HEK293 (cell line): ENCODE data around the gene TM2D1.
A peak's percentile ranks its signal among the peaks of the same experiment; 100 is the strongest.

Source experiments
- ELK4 ChIP-seq: IDR thresholded peaks from 2 replicates; pipeline ENCODE4 v1.6.1; 2011; ENCODE audit warnings: mild to moderate bottlenecking, low read depth, low read length, borderline replicate concordance
- KLF16 ChIP-seq: fragments of 450-650 bp; formaldehyde crosslinking; IDR thresholded peaks from 2 replicates; pipeline ENCODE4 v1.5.1; 2017; ENCODE audit warnings: missing biosample characterization, missing genetic modification characterization
- KLF8 ChIP-seq: fragments of 450-650 bp; formaldehyde crosslinking; IDR thresholded peaks from 2 replicates; pipeline ENCODE4 v1.5.1; 2016; ENCODE audit warnings: missing biosample characterization, missing genetic modification characterization
- OVOL3 ChIP-seq: fragments of 450-650 bp; formaldehyde crosslinking; IDR thresholded peaks from 2 replicates; pipeline ENCODE4 v1.5.1; 2016; ENCODE audit warnings: missing biosample characterization, missing genetic modification characterization
- PRDM4 ChIP-seq: fragments of 450-650 bp; formaldehyde crosslinking; IDR thresholded peaks from 2 replicates; pipeline ENCODE4 v1.5.1; 2017; ENCODE audit warnings: missing biosample characterization, missing genetic modification characterization
- SALL2 ChIP-seq: fragments of 450-650 bp; formaldehyde crosslinking; IDR thresholded peaks from 2 replicates; pipeline ENCODE4 v1.5.0; 2017; ENCODE audit warnings: missing biosample characterization, mild to moderate bottlenecking, missing genetic modification characterization, borderline replicate concordance
- YY1 ChIP-seq: fragments of 450-650 bp; formaldehyde crosslinking; IDR thresholded peaks from 2 replicates; pipeline ENCODE4 v1.5.1; 2018; ENCODE audit warnings: missing biosample characterization, missing genetic modification characterization
- ZBTB48 ChIP-seq: fragments of 450-650 bp; formaldehyde crosslinking; IDR thresholded peaks from 2 replicates; pipeline ENCODE4 v1.5.1; 2016; ENCODE audit warnings: missing biosample characterization, missing genetic modification characterization
- ZBTB7A ChIP-seq: fragments of 450-650 bp; formaldehyde crosslinking; IDR thresholded peaks from 2 replicates; pipeline ENCODE4 v1.5.1; 2016; ENCODE audit warnings: low read depth, missing biosample characterization, missing genetic modification characterization
- ZFHX2 ChIP-seq: fragments of 450-650 bp; formaldehyde crosslinking; conservative IDR thresholded peaks from 2 replicates; pipeline ENCODE4 v1.5.1; 2016; ENCODE audit warnings: missing biosample characterization, missing genetic modification characterization
- ZNF211 ChIP-seq: fragments of 450-650 bp; formaldehyde crosslinking; IDR thresholded peaks from 2 replicates; pipeline ENCODE4 v1.5.1; 2016; ENCODE audit warnings: low read depth, missing biosample characterization, missing genetic modification characterization
- ZNF24 ChIP-seq: fragments of 450-650 bp; formaldehyde crosslinking; IDR thresholded peaks from 2 replicates; pipeline ENCODE4 v1.5.1; 2016; ENCODE audit warnings: missing biosample characterization, missing genetic modification characterization
- ZNF341 ChIP-seq: fragments of 450-650 bp; formaldehyde crosslinking; IDR thresholded peaks from 2 replicates; pipeline ENCODE4; 2016; ENCODE audit warnings: low read depth, missing biosample characterization, missing genetic modification characterization
- ZNF366 ChIP-seq: fragments of 450-650 bp; formaldehyde crosslinking; conservative IDR thresholded peaks from 2 replicates; pipeline ENCODE4 v1.5.1; 2016; ENCODE audit warnings: missing biosample characterization, missing genetic modification characterization
- ZNF558 ChIP-seq: fragments of 450-650 bp; formaldehyde crosslinking; IDR thresholded peaks from 2 replicates; pipeline ENCODE4 v1.5.1; 2016; ENCODE audit warnings: missing biosample characterization, missing genetic modification characterization
- ZNF626 ChIP-seq: fragments of 450-650 bp; sonication (Bioruptor Pico); formaldehyde crosslinking; IDR thresholded peaks from 2 replicates; pipeline ENCODE4 v1.5.1; 2018; ENCODE audit warnings: missing biosample characterization, missing genetic modification characterization, inconsistent platforms
- ZNF76 ChIP-seq: fragments of 450-650 bp; formaldehyde crosslinking; IDR thresholded peaks from 2 replicates; pipeline ENCODE4; 2016; ENCODE audit warnings: low read depth, missing biosample characterization, missing genetic modification characterization, borderline replicate concordance
- ZNF776 ChIP-seq: fragments of 450-650 bp; formaldehyde crosslinking; IDR thresholded peaks from 2 replicates; pipeline ENCODE4 v1.5.0; 2017; ENCODE audit warnings: missing biosample characterization, missing genetic modification characterization, borderline replicate concordance
- ZNF792 ChIP-seq: fragments of 450-650 bp; formaldehyde crosslinking; IDR thresholded peaks from 2 replicates; pipeline ENCODE4 v1.5.1; 2016; ENCODE audit warnings: missing biosample characterization, missing genetic modification characterization
- ZNF837 ChIP-seq: fragments of 450-650 bp; formaldehyde crosslinking; IDR thresholded peaks from 2 replicates; pipeline ENCODE4 v1.5.1; 2016; ENCODE audit warnings: missing biosample characterization, missing genetic modification characterization
- TF ChIP-seq, protein P1 (sequence below): fragments of 450-650 bp; formaldehyde crosslinking; IDR thresholded peaks from 2 replicates; pipeline ENCODE4 v1.5.1; 2016; ENCODE audit warnings: missing biosample characterization, missing genetic modification characterization
- TF ChIP-seq, protein P2 (sequence below): fragments of 450-650 bp; formaldehyde crosslinking; optimal IDR thresholded peaks from 2 replicates; pipeline ENCODE3; 2016; ENCODE audit warnings: missing biosample characterization, mild to moderate bottlenecking, missing genetic modification characterization
- TF ChIP-seq, protein P3 (sequence below): fragments of 450-650 bp; formaldehyde crosslinking; IDR thresholded peaks from 2 replicates; pipeline ENCODE4 v1.5.1; 2017; ENCODE audit warnings: missing biosample characterization, missing genetic modification characterization

Gene TM2D1

DNA sequence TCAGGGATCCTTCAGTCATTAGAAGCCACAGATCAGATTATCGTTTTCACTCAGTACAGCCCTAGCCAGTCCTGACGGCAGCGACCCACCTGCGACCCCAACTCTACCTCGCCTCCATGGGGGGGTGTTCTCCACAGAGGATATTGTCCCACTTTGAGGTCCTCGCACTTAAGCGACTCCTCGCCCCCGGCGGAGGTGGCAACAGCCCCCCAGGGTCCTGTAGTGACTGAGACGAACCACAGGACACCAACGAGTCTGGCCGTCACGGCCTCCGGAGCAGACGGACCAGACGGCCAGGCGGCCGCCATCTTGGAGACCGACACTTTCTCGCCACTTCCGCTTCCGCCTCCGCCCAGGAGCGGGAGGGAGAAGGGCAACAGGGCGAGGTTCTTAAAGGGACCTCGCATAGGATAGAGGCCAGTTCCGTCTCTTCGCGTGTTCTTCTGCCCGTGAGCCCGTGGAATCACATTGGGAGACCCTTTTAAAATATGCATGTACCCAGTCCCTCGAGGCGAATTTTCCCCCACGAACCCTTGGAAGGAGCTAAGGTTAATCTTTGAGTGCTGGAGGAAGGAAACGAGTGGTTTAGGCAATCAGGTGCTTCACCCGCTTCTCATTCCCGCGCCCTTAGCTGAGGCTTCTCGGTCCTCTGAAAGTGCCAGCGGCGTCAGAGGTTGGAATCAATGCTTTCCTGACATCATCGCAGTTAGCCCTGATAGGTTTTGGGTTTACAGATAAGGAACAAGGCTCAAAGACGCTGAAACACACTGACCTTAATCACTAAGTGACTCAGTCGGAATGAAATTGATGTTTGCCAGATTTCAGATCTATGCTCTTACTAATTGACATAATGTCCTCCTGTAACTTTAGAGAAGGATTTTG, at the start of gene TM2D1 (continued):
- TF ChIP-seq, protein P1, sequence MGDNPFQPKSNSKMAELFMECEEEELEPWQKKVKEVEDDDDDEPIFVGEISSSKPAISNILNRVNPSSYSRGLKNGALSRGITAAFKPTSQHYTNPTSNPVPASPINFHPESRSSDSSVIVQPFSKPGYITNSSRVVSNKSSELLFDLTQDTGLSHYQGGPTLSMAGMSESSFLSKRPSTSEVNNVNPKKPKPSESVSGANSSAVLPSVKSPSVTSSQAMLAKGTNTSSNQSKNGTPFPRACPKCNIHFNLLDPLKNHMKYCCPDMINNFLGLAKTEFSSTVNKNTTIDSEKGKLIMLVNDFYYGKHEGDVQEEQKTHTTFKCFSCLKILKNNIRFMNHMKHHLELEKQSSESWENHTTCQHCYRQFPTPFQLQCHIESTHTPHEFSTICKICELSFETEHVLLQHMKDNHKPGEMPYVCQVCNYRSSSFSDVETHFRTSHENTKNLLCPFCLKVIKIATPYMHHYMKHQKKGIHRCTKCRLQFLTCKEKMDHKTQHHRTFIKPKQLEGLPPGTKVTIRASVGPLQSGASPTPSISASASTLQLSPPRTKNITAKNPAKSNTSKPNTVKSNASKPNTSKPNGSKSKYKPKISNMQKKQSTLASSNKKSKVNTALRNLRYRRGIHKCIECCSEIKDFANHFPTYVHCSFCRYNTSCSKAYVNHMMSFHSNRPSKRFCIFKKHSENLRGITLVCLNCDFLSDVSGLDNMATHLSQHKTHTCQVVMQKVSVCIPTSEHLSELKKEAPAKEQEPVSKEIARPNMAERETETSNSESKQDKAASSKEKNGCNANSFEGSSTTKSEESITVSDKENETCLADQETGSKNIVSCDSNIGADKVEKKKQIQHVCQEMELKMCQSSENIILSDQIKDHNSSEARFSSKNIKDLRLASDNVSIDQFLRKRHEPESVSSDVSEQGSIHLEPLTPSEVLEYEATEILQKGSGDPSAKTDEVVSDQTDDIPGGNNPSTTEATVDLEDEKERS (tag by site-specific recombination): peak; percentile 24; the same call in 1 of the 2 replicates
- TF ChIP-seq OVOL3 (no peak), ELK4 (peak; percentile 63; the same call in 1 of the 2 replicates), PRDM4 (0 out of 2 replicates have a peak, but pooled peaks have one; percentile 9), ZNF24 (tag by site-specific recombination) (peak; percentile 86), ZBTB7A (tag by site-specific recombination) (0 out of 2 replicates have a peak, but pooled peaks have one; percentile 9), ZFHX2 (tag by site-specific recombination) (peak; percentile 47), ZNF776 (tag by site-specific recombination) (no peak), YY1 (peak; percentile 96), ZNF76 (tag by site-specific recombination) (peak; percentile 60; the same call in 1 of the 2 replicates), KLF16 (tag by site-specific recombination) (peak; percentile 73), ZNF211 (tag by site-specific recombination) (no peak), ZNF626 (tag by site-specific recombination) (no peak), ZNF366 (peak; percentile 79), ZNF837 (tag by site-specific recombination) (no peak), ZNF341 (tag by site-specific recombination) (peak; percentile 54; the same call in 1 of the 2 replicates), ZNF792 (no peak), ZNF558 (peak; percentile 21; the same call in 1 of the 2 replicates), ZBTB48 (tag by site-specific recombination) (peak; percentile 98), SALL2 (tag by site-specific recombination) (no peak), KLF8 (tag by site-specific recombination) (peak; percentile 89)
- TF ChIP-seq, protein P2, sequence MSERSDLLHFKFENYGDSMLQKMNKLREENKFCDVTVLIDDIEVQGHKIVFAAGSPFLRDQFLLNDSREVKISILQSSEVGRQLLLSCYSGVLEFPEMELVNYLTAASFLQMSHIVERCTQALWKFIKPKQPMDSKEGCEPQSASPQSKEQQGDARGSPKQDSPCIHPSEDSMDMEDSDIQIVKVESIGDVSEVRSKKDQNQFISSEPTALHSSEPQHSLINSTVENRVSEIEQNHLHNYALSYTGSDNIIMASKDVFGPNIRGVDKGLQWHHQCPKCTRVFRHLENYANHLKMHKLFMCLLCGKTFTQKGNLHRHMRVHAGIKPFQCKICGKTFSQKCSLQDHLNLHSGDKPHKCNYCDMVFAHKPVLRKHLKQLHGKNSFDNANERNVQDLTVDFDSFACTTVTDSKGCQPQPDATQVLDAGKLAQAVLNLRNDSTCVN (tag by site-specific recombination): peak; percentile 31
- TF ChIP-seq, protein P3, sequence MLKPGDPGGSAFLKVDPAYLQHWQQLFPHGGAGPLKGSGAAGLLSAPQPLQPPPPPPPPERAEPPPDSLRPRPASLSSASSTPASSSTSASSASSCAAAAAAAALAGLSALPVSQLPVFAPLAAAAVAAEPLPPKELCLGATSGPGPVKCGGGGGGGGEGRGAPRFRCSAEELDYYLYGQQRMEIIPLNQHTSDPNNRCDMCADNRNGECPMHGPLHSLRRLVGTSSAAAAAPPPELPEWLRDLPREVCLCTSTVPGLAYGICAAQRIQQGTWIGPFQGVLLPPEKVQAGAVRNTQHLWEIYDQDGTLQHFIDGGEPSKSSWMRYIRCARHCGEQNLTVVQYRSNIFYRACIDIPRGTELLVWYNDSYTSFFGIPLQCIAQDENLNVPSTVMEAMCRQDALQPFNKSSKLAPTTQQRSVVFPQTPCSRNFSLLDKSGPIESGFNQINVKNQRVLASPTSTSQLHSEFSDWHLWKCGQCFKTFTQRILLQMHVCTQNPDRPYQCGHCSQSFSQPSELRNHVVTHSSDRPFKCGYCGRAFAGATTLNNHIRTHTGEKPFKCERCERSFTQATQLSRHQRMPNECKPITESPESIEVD: peak; percentile 77
